ENCODE data around the gene NEBL. TPM values are rescaled to one million over a fixed set of nuclear protein-coding genes. Genes with fewer than 3 reads are reported as not detected.
A peak's percentile ranks its signal among the peaks of the same experiment; 100 is the strongest.

The NEBL gene
- total and polyA plus RNA-seq, 9 of the 15 experiments (the other 6 are each of a cell fraction or from before 2014, with no cell fraction given), result 0.82 to 14.6 (median 9.8) TPM

GRCh38 chr10:20768843-20769242, 128.3 kb downstream of the NEBL start (continued):
- TF ChIP-seq REST (IDR thresholded peaks at IDR 0.05; ENCODE audit: borderline replicate concordance), result peak; percentile 16; the same call in 1 of the 2 replicates
- no peak for TF ChIP-seq REST (CRISPR knock-in tag; IDR thresholded peaks at IDR 0.05; ENCODE audit: low read depth)
- peak; percentile 38 to 52 for TF ChIP-seq RAD21 (CRISPR knock-in tag; conservative IDR thresholded peaks at IDR 0.05 in 1 of 2, IDR thresholded peaks at IDR 0.05 in 1 of 2)
- no peak for TF ChIP-seq ILK (tag; IDR thresholded peaks at IDR 0.05; ENCODE audit: borderline replicate concordance, low read depth)
- no peak for TF ChIP-seq BCOR (IDR thresholded peaks at IDR 0.05)
- no peak for TF ChIP-seq NCOA6 (IDR thresholded peaks at IDR 0.05)
